Stomach (tissue), 9 donors: Measurements from ENCODE around the gene FRAT1. TPM values are rescaled to one million over a fixed set of nuclear protein-coding genes. Genes with fewer than 3 reads are reported as not detected.

ENCODE experiments used
- DNase-seq, 2 donors: peaks; one replicate each; pipeline versions ENCODE4 v3.0.0 to v3.0.0-alpha.2; 2013 to 2019
- H3K27ac ChIP-seq, 5 donors: fragments of 200-600 bp in 4 of 5; sonication (generic) in 4 of 5; one replicate each; pipeline ENCODE4 v1.5.1; 2013 to 2019; ENCODE audit warnings: mild to moderate bottlenecking in 1 of 5, moderate library complexity in 1 of 5
- H3K27me3 ChIP-seq, 3 donors: fragments of 200-600 bp; sonication (generic); one replicate each; pipeline ENCODE4 v1.5.1; 2017 to 2019; ENCODE audit warnings: mixed run types in 1 of 3
- H3K36me3 ChIP-seq, 4 donors: fragments of 200-600 bp; sonication (generic); 1 replicate in 3 of 4; 2 replicates in 1 of 4; pipeline ENCODE4 v1.5.1; 2016 to 2019
- H3K4me1 ChIP-seq, 4 donors: fragments of 200-600 bp; sonication (generic); one replicate each; pipeline ENCODE4 v1.5.1; 2016 to 2019
- H3K4me3 ChIP-seq, 4 donors: fragments of 200-600 bp; sonication (generic) in 3 of 4; one replicate each; pipeline ENCODE4 v1.5.1; 2016 to 2019; ENCODE audit warnings: mild to moderate bottlenecking in 1 of 4
- H3K9me3 ChIP-seq, 4 donors: fragments of 200-600 bp; sonication (generic); one replicate each; pipeline ENCODE4 v1.5.1; 2016 to 2019
- CTCF ChIP-seq, 7 experiments: fragments of 450-650 bp in 4 of 7; fragments of 200-600 bp in 3 of 7; sonication (generic) in 3 of 7; IDR thresholded peaks; one replicate each; pipeline ENCODE4 v1.5.1; 2016 to 2019; ENCODE audit warnings: antibody characterized with exemption in 7 of 7, control low read depth in 2 of 7, mild to moderate bottlenecking in 1 of 7
- EP300 ChIP-seq: sonication (generic); formaldehyde crosslinking; IDR thresholded peaks from one replicate; pipeline ENCODE4 v1.6.1; 2017; ENCODE audit warnings: antibody characterized with exemption
- POLR2A ChIP-seq, 4 donors: fragments of 450-650 bp; IDR thresholded peaks; one replicate each; pipeline ENCODE4 v1.6.1; 2016; ENCODE audit warnings: antibody characterized with exemption in 4 of 4, control low read depth in 2 of 4, mild to moderate bottlenecking in 1 of 4, moderate library complexity in 1 of 4
- POLR2AphosphoS5 ChIP-seq, 3 donors: sonication (generic); formaldehyde crosslinking; IDR thresholded peaks; one replicate each; pipeline ENCODE4 v1.6.1; 2016; ENCODE audit warnings: antibody characterized with exemption in 3 of 3
- WGBS, 5 donors: extraction: QIAGEN DNeasy Blood & Tissue Kit in 3 of 5; methylation state at CpG; one replicate each; pipeline versions ENCODE4 v1.1.5 to v1.1.7; 2013 to 2018; 5-methylcytosine and 5-hydroxymethylcytosine counted together
- intact Hi-C: fragments of 100-400 bp; cut with DNase I; formaldehyde crosslinking; loops from one replicate; pipeline ENCODE4 v1.15.1; 2023; ENCODE audit warnings: low total_unique reads
- polyA plus RNA-seq, 3 donors: library from polyadenylated mRNA; stranded (reverse); fragments of 200-250 nt; gene quantifications; one replicate each; pipeline ENCODE4 v1.2.3, GENCODE V29; 2013
- total RNA-seq, 5 donors: library from RNA; depleted of rRNA; stranded (reverse); fragments of >200 nt; gene quantifications; one replicate each; pipeline versions ENCODE4 v1.1.0 to v1.2.3, GENCODE V29; 2014 to 2016
- donor health status: healthy with polysubstance abuse.
- donor health status: Bipolar disorder and iron deficiency.
- donor health status: healthy.

The FRAT1 gene
- total and polyA plus RNA-seq, 8 donors: 1.8 to 26.4 (median 3.7) TPM; not detected in 1

DNA sequence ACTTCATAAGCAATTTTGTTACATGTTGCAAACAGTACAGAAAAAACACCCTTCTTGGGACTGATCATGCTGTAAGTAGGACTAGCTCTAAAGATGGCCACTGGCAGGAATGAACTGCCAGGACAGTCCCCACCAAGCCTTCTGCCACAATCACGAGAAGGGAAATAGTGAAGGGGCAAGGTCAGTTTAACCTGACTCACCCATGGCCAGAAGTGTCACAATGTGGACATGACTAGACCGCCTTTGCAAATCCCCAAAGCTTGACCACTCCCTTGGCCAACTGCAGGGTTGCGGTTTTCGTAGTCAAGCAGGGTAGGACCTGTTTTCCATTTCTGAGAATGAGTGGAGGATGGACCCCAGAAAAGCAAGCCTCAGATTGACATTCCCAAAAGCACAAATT, 34.9 kb downstream of the FRAT1 start:
- intact Hi-C loops: no loop called here
- peak overlapping the region in 2 of 5 donors; percentile 52 to 56 for H3K27ac ChIP-seq
- no peak for TF ChIP-seq POLR2AphosphoS5 (IDR thresholded peaks at IDR 0.05)
- no peak for TF ChIP-seq EP300
- TF ChIP-seq CTCF (IDR thresholded peaks at IDR 0.05): no peak
- TF ChIP-seq POLR2A (IDR thresholded peaks at IDR 0.05): no peak
- H3K4me3 ChIP-seq: no peak overlapping the region
- no peaks in the 10 kb centered on the region for H3K9me3 ChIP-seq
- H3K27me3 ChIP-seq: no peaks in the 10 kb centered on the region
- no peak for DNase-seq
- H3K36me3 ChIP-seq: peaks cover 4 to 44% (median 32%) of the 10 kb centered on the region in 4 donors
- peaks cover 0 to 31% (median 15%) of the 10 kb centered on the region in 4 donors for H3K4me1 ChIP-seq
- WGBS, 5 donors: 80 to 92% (median 88%) methylated on average over 4 of the region's 4 CpGs

DNA sequence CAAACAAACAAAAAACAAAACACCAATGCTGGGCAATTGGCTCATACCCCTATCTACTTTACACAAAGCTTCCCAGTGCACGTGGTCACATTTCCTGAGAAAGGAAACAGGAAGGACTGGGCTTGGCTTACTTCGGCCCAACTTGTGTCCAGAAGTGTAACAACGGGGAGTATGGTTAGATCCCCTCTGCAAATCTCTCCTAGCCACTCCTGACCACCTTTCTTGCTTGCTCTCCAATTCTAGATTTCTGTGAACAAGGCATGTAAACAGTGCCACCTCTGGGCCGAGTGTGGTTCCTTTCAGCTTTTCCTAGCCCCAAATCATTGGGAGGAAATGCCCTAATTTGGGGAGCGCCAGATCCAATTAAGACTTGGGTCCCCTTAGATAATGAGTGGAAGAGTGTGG, 36.5 kb downstream of the FRAT1 start:
- Histone ChIP-seq H3K36me3 (peaks cover 7 to 60% (median 48%) of the 10 kb centered on the region in 4 donors), H3K27me3 (no peaks in the 10 kb centered on the region), H3K4me1 (peaks cover 0 to 16% (median 3%) of the 10 kb centered on the region in 4 donors), H3K4me3 (no peak overlapping the region), H3K9me3 (no peaks in the 10 kb centered on the region), H3K27ac (peak overlapping the region in 1 of 5 donors; percentile 56)
- no peak for TF ChIP-seq POLR2A (IDR thresholded peaks at IDR 0.05)
- TF ChIP-seq POLR2AphosphoS5 (IDR thresholded peaks at IDR 0.05): no peak
- TF ChIP-seq CTCF (IDR thresholded peaks at IDR 0.05): peak in 5 of 7 experiments; percentile 18 to 53 (median 33)
- no peak for TF ChIP-seq EP300
- intact Hi-C loops: no loop called here
- DNase-seq: peak; percentile 43 to 57
- WGBS, 5 donors: 37 to 55% (median 39%) methylated on average over 5 of the region's 5 CpGs

- 75 to 85% (median 84%) methylated on average over 6 of the region's 6 CpGs for WGBS, 5 donors
- Histone ChIP-seq H3K4me3 (no peak overlapping the region), H3K27me3 (no peaks in the 10 kb centered on the region), H3K27ac (no peak overlapping the region), H3K36me3 (peaks cover 7 to 68% (median 52%) of the 10 kb centered on the region in 4 donors), H3K4me1 (peaks cover 0 to 16% (median 2%) of the 10 kb centered on the region in 4 donors), H3K9me3 (no peaks in the 10 kb centered on the region)
- no peak for TF ChIP-seq POLR2A (IDR thresholded peaks at IDR 0.05)
- TF ChIP-seq CTCF (IDR thresholded peaks at IDR 0.05): no peak
- no peak for TF ChIP-seq POLR2AphosphoS5 (IDR thresholded peaks at IDR 0.05)
- TF ChIP-seq EP300: no peak
- DNase-seq: no peak
- intact Hi-C loops: no loop called here
These were observed 37.3 kb downstream of the FRAT1 start for GRCh38 chr10:97356318-97356914.

DNA sequence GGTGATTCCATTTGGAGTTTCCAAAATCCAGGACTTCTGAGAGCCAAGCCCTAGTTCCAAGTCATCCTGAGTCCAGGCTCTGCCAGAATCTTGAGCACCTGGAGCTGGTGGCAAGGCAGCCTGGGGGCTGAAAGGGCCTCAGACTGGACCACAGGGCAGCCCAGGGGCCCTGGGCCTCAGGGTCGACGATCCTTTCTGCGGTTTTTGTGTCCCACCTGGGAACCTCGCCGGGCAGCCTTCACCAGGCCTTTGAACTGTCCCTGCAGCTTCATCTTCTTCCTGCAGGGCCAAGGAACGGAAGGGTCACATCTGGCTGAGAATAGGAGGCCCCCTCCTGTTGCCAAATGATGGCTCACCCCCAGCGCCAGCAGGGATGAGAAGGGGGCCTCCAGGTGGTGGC, 37.8 kb downstream of the FRAT1 start:
- Histone ChIP-seq H3K36me3 (peaks cover 7 to 64% (median 52%) of the 10 kb centered on the region in 4 donors), H3K9me3 (no peaks in the 10 kb centered on the region), H3K4me1 (peaks cover 0 to 16% (median 2%) of the 10 kb centered on the region in 4 donors), H3K27ac (no peak overlapping the region), H3K27me3 (no peaks in the 10 kb centered on the region), H3K4me3 (no peak overlapping the region)
- intact Hi-C loops: no loop called here
- 78 to 98% (median 88%) methylated on average over 7 of the region's 7 CpGs for WGBS, 5 donors
- TF ChIP-seq CTCF (IDR thresholded peaks at IDR 0.05) (no peak), EP300 (no peak), POLR2AphosphoS5 (IDR thresholded peaks at IDR 0.05) (no peak), POLR2A (IDR thresholded peaks at IDR 0.05) (no peak)
- DNase-seq: no peak
